ENCODE measurements around the gene CRACR2B. TPM values are rescaled to one million over a fixed set of nuclear protein-coding genes. Genes with fewer than 3 reads are reported as not detected.
A peak's percentile ranks its signal among the peaks of the same experiment; 100 is the strongest.

The CRACR2B gene
- total RNA-seq: 1 to 10 TPM; 1.8 to 2.3 TPM

DNA sequence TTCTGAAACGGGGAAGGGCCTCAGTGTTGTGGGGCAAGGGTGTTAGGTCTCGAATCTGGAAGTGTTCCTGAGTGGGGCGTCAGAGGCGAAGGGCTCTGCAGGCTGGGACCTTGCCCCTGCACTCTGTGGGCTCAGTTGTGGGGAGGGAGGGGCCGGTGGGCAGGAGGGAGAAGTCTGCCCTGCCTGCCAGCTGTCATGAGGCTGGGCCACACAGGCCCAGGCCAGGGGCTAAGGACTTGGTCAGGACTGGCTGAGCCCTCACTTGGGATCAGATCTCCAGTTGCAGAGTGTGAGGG lies at the start of gene CRACR2B:
CRACR2B (plus strand) TSS at position 23 of the 296 bp plus-strand sequence. CDS start 689 bp downstream, outside the sequence.
- peaks cover 26% of the 10 kb centered on the region for H3K4me1 Mint-ChIP-seq (ENCODE audit: low read depth)
- ChIA-PET POLR2A (no interaction called here), CTCF (no interaction called here)
- peaks cover 35% of the 10 kb centered on the region for H3K27me3 Mint-ChIP-seq
- H3K9me3 Mint-ChIP-seq: no peaks in the 10 kb centered on the region
- intact Hi-C loops (cut with micrococcal nuclease): no loop called here
- H3K36me3 Mint-ChIP-seq: peaks cover 15% of the 10 kb centered on the region
- H3K4me3 Mint-ChIP-seq: peak within 1 kb of the TSS; percentile 52
- no peak within 1 kb of the TSS for H3K27ac Mint-ChIP-seq
- no peak for DNase-seq

DNA sequence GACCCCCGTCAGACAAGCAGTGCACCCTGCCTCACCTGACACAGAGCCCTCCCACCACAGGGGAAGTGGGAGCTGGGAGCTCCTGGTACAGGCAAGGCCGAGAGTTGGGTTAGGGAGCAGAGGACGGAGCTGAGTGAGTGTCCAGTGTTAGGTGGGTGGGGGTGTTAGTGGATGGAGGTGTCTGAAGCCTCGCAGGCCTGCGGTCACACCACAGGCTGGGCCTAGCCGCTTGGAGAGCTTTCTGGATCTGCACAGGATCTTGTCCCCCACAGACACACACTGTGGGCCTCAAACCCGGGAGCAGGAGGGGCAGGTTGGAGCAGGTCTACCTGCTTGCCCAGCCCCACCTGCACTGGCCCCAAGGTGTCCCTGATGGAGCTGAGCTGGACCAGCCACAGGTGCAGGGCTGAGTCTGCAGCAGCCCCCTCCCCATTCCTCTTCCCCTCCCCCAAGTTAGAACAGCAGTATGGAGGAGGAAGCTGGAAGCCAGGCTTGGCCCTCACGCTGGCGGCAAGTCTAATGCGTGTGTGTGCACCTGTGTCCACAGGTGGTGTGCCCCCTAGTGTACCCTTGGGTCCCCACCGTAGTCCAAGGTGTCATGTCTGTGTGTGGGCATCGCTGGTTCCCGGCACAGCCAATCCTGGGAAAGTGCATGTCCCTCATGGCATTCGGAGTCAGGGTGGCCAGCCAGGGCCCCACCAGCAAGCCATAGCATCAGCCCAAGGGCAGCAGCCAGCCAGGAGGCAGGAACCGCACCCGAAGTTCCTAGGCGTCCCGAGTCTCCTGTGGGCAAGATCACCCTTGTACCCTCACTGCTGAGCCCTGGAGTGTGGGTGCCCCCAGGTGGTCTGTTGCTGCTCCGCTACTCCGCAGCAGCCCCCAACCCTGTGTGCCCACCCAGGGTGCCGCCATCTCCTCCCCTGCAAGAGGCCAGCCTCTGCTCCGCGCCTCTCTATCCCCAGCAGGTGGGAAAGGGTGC lies 48.5 kb upstream of the CRACR2B start:
- ChIA-PET POLR2A (no interaction called here), CTCF (no interaction called here)
- Mint-ChIP-seq H3K4me1 (ENCODE audit: low read depth) (peaks cover 20% of the 10 kb centered on the region), H3K4me3 (peak overlapping the region; percentile 9), H3K27ac (no peak overlapping the region), H3K36me3 (peaks cover 5% of the 10 kb centered on the region), H3K27me3 (no peaks in the 10 kb centered on the region), H3K9me3 (no peaks in the 10 kb centered on the region)
- intact Hi-C loops (cut with micrococcal nuclease): no loop called here
- no peak for DNase-seq

DNA sequence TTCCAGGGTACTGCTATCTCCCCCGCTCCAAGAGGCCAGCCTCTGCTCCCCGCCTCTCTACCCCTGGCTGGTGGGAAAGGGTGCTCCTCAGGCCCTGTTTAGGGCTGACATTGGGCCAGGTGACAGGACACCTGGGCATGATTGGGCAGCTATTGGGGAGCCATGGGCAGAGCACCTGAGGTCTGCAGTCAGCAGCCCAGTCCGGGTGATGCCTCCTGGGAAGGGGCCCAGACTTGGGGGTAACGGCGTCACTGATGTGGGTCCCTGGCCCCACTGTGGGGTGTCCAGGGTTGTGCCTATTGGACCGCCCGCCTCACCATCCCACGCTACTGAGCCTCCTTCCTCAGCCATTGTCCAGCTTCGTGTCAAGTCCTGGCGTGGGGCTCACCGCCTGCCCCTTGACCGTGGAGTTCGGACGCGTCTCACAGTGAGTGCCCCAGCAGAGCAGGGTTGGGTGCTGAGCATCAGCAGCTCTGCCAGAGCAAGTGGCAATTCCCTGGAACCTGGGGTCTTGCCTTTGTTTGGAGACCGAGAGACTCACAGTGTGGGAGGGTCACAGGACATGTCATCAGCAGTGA lies 47.7 kb upstream of the CRACR2B start:
- CTCF ChIA-PET: no interaction called here
- POLR2A ChIA-PET: no interaction called here
- intact Hi-C loops (cut with micrococcal nuclease): no loop called here
- no peak for DNase-seq
- no peak overlapping the region for H3K27ac Mint-ChIP-seq
- peaks cover 5% of the 10 kb centered on the region for H3K36me3 Mint-ChIP-seq
- no peaks in the 10 kb centered on the region for H3K27me3 Mint-ChIP-seq
- H3K9me3 Mint-ChIP-seq: no peaks in the 10 kb centered on the region
- H3K4me3 Mint-ChIP-seq: no peak overlapping the region
- peaks cover 19% of the 10 kb centered on the region for H3K4me1 Mint-ChIP-seq (ENCODE audit: low read depth)

- peaks cover 10% of the 10 kb centered on the region for H3K4me1 Mint-ChIP-seq (ENCODE audit: low read depth)
- no peak for DNase-seq
- POLR2A ChIA-PET: no interaction called here
- H3K4me3 Mint-ChIP-seq: no peak overlapping the region
- intact Hi-C loops (cut with micrococcal nuclease): no loop called here
- no peak overlapping the region for H3K27ac Mint-ChIP-seq
- H3K36me3 Mint-ChIP-seq: peaks cover 5% of the 10 kb centered on the region
- no peaks in the 10 kb centered on the region for H3K9me3 Mint-ChIP-seq
- CTCF ChIA-PET: no interaction called here
- no peaks in the 10 kb centered on the region for H3K27me3 Mint-ChIP-seq
These were observed 45.2 kb upstream of the CRACR2B start for GRCh38 chr11:782264-783174.

DNA sequence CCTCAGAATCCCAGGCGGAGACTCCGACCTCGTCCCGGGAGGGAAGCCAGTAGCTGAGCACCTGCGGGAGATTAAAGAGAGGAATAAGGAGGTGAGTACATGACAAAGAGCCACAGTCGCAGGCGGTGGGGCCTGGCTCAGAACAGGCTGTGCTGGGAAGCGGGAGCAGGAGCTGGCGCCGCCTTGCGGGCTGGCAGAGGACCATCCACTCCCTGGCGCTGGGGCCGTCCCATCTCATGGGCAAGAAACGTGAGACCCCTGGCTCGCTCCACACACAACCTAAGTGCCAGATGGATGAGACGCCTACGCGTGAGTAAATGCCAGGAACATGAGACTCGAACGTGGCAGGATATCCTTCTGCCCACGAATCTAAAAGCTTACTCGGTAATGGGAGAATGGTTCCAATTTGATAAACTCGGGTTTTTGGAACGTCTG lies 44.1 kb upstream of the CRACR2B start:
- Mint-ChIP-seq H3K9me3 (no peaks in the 10 kb centered on the region), H3K27me3 (no peaks in the 10 kb centered on the region), H3K4me3 (no peak overlapping the region), H3K27ac (no peak overlapping the region), H3K4me1 (ENCODE audit: low read depth) (peaks cover 10% of the 10 kb centered on the region), H3K36me3 (peaks cover 5% of the 10 kb centered on the region)
- ChIA-PET POLR2A (no interaction called here), CTCF (no interaction called here)
- DNase-seq: no peak
- intact Hi-C loops (cut with micrococcal nuclease): no loop called here

DNA sequence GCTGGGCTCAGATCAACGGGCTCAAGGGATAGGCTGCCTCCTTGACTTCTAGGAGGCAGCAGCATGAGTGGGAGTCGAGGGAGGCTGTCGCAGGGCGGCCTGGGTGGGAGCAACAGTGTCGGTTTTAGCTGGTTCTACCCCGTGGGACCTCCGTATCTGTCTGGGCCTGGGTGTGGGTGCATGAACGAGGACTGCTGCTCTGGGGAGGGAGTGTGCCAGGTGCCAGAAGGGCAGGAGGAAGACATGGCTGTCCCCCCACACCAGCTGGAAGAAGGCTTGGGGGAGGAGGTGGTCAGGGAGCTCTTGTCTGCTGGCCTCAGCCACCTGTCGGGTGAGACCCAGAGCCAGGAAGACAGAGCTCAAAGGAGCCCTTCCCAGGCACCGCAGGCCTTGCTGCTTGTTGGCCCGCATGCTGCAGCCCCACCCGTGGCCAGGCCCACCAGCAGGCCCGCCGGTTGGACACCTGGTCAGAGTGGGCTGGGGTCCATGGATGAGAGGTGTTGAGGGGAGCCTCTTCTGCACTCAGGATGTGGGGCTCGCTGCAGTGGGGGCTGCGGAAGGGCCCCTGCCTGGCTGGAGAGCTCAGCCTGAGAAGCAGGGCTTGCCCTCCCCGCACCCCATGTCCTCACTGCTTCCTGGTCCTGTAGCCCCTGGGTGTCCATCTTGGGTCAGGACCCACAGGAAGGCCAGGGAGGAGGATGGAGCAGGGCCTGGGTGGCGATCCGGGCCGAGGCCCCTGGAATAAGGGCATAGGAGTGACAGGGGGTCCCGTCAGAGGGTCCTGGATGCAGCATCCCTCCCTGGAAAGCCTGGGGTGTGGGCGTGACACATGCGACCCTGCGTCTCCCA lies 41.3 kb upstream of the CRACR2B start:
- no peaks in the 10 kb centered on the region for H3K27me3 Mint-ChIP-seq
- H3K27ac Mint-ChIP-seq: no peak overlapping the region
- intact Hi-C loops (cut with micrococcal nuclease): no loop called here
- DNase-seq: no peak
- no peak overlapping the region for H3K4me3 Mint-ChIP-seq
- CTCF ChIA-PET: no interaction called here
- H3K9me3 Mint-ChIP-seq: no peaks in the 10 kb centered on the region
- H3K4me1 Mint-ChIP-seq (ENCODE audit: low read depth): no peaks in the 10 kb centered on the region
- POLR2A ChIA-PET: no interaction called here
- H3K36me3 Mint-ChIP-seq: peaks cover 9% of the 10 kb centered on the region

GRCh38 chr11:787084-787675 lies 40.5 kb upstream of the CRACR2B start:
- no peaks in the 10 kb centered on the region for H3K27me3 Mint-ChIP-seq
- H3K9me3 Mint-ChIP-seq: no peaks in the 10 kb centered on the region
- no peak for DNase-seq
- peaks cover 11% of the 10 kb centered on the region for H3K36me3 Mint-ChIP-seq
- H3K4me1 Mint-ChIP-seq (ENCODE audit: low read depth): no peaks in the 10 kb centered on the region
- intact Hi-C loops (cut with micrococcal nuclease): no loop called here
- no peak overlapping the region for H3K27ac Mint-ChIP-seq
- CTCF ChIA-PET: no interaction called here
- H3K4me3 Mint-ChIP-seq: no peak overlapping the region
- POLR2A ChIA-PET: no interaction called here

DNA sequence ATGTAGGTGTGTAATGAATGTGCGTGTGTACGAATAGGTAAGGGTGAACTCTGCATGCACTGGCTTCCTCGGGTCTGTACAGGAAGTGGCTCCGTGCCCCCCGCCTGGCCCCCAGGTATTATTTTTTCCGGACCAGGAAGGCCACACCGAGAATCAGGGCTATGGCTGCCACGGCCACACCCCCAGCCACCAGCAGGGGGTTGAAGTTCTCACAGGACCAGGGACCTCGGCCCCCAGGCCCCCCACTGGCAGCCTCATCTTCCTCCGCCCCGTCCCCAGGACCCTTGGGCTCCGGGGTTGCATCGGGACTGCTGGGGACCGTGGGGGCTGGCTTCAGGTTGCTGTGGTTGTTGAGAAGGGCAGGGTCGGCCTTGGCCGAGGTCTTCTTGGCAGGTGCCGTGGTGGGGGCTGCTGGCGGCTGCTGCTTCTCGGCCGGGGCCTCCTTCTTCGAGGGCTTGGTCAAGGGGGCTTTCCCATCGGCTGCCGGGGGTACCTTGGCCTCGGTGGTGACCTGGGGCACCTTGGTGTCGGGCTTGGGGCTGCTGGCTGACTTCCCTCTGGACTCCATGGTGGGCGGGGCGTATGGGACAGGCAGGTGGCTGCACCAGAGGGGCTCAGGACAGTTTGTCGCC lies 39.6 kb upstream of the CRACR2B start:
- Mint-ChIP-seq H3K27me3 (no peaks in the 10 kb centered on the region), H3K36me3 (peaks cover 12% of the 10 kb centered on the region), H3K9me3 (no peaks in the 10 kb centered on the region), H3K4me1 (ENCODE audit: low read depth) (no peaks in the 10 kb centered on the region), H3K4me3 (no peak overlapping the region), H3K27ac (no peak overlapping the region)
- CTCF ChIA-PET: no interaction called here
- POLR2A ChIA-PET: no interaction called here
- intact Hi-C loops (cut with micrococcal nuclease): no loop called here
- no peak for DNase-seq

DNA sequence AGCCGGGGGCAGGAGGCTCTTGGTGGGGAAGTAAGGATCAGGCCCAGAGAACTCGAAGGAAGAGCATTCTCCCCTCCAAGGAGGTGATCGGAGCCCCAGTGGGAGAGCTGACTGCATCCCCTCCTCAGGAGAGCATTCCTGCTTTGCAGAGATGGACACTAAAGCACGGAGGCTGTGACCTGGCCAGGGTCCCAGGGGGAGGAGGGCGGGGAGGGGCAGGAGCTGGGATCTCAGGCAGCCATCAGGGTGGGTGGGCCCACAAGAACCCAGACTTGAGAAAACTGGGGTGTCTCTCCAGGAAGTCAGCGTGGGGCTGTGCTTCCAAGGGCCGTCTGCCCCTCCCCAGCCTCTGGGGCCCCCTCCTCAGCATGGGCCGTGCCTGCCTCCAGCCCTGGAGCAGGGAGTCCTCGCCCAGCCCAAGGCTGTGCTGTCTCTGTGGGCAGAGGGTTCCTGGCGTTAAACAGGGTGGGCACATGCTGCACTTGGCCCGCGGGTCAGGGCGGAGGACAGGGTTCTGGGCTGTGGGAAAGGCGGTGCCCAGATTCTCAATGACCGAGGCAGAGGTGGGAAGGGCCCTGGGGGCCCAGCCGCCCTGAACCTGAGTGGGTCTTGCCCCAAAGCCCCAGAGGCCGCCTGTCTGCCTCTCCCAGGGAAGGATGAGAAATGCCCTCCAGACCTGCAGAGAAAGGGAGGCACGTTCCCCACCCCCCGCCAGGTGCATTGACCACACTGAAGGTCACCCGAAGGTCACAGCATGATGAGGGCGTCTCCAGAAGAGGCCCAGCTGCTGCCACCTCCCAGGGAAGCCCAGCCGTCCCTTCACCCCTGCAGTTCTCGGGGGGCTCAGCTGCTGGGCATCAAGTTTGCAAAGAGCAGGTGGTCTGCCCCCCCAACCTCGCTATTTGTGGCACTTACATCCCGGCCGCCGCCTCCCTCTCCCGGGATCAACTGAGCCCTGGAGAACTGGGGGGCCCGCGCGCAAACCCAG lies 38.5 kb upstream of the CRACR2B start:
- H3K27ac Mint-ChIP-seq: no peak overlapping the region
- peak overlapping the region; percentile 46 for H3K4me3 Mint-ChIP-seq
- peaks cover 12% of the 10 kb centered on the region for H3K36me3 Mint-ChIP-seq
- H3K27me3 Mint-ChIP-seq: no peaks in the 10 kb centered on the region
- ChIA-PET CTCF (interaction anchor here (1.0 kb wide), 1 partner anchor 20 kb away, joined by 3 read pairs; no protein-coding TSS in a partner anchor), POLR2A (interaction anchor here (0.9 to 1.4 kb wide), 4 partner anchors 11 to 41 kb away, joined by 3 to 5 read pairs (median 4); partner anchors contain the start of gene GATD1)
- no peak for DNase-seq
- intact Hi-C loops (cut with micrococcal nuclease): no loop called here
- no peaks in the 10 kb centered on the region for H3K9me3 Mint-ChIP-seq
- no peaks in the 10 kb centered on the region for H3K4me1 Mint-ChIP-seq (ENCODE audit: low read depth)

GRCh38 chr11:789943-790342 lies 37.8 kb upstream of the CRACR2B start, which contains the start of gene CEND1:
Gene CEND1 (minus strand): TSS chr11:790090. CDS start chr11:788576, 1,514 bp downstream.
- CTCF ChIA-PET: no interaction called here

More at GRCh38 chr11:789943-790342, 37.8 kb upstream of the CRACR2B start, which contains the start of gene CEND1:
- POLR2A ChIA-PET: interaction anchor here (0.9 to 1.4 kb wide), 5 partner anchors 12 to 41 kb away, joined by 3 to 5 read pairs (median 4); partner anchors contain the start of gene GATD1
- no peaks in the 10 kb centered on the region for H3K9me3 Mint-ChIP-seq
- peak; percentile 67 for DNase-seq
- peak within 1 kb of the TSS; percentile 46 for H3K4me3 Mint-ChIP-seq
- H3K27ac Mint-ChIP-seq: no peak within 1 kb of the TSS
- intact Hi-C loops (cut with micrococcal nuclease): loop anchor here (10.0 kb wide), 1 partner anchor 375 kb away; the partner anchor contains the start of gene SIGIRR
- H3K4me1 Mint-ChIP-seq (ENCODE audit: low read depth): peaks cover 2% of the 10 kb centered on the region
- H3K27me3 Mint-ChIP-seq: no peaks in the 10 kb centered on the region
- peaks cover 15% of the 10 kb centered on the region for H3K36me3 Mint-ChIP-seq
